ENCODE results near the gene DPAGT1.
"Not testable (repeated sequence)": the region's sequence is repeated elsewhere in the genome, so short reads cannot be mapped to it uniquely, and the experiment has no call there.

The DPAGT1 gene

DNA sequence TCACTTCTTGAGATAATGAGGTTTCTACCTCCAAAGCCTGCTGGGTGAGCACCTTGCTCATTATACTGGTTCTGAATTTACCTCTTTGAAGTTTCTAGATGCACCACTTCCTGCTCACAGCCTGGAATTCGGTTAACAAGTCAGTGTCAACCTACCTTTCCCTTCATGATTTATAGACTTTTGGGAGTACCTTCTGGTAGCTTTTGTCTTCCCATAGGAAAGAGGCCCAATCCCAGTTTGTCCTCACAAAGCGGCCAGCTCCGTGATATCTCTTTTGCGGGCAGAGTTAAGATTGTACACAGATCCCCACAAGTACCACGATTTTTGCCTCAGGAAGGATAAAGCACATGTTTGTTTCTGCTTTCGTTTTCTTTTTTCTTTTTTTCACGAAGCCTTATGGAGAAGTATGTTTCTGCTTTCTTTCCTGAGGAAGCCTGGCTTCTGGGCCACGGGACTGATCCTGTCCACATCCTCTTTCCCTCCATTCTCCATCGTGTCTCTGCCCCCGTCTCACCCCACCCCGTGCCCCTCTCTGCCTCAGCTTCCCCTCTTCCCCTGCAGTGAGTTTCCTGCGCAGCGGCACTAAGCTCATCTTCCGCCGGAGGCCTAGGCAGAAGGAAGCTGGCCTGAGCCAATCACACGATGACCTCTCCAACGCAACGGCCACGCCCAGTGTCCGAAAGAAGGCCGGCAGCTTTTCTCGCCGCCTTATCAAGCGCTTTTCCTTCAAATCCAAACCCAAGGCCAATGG is 14.0 kb upstream of the DPAGT1 start:
- no peak for DNase-seq

- no peak for DNase-seq
Measured at GRCh38 chr11:119114351-119114750, 12.7 kb upstream of the DPAGT1 start.

- no peak for DNase-seq
Measured at GRCh38 chr11:119113716-119114115, 12.1 kb upstream of the DPAGT1 start.

DNA sequence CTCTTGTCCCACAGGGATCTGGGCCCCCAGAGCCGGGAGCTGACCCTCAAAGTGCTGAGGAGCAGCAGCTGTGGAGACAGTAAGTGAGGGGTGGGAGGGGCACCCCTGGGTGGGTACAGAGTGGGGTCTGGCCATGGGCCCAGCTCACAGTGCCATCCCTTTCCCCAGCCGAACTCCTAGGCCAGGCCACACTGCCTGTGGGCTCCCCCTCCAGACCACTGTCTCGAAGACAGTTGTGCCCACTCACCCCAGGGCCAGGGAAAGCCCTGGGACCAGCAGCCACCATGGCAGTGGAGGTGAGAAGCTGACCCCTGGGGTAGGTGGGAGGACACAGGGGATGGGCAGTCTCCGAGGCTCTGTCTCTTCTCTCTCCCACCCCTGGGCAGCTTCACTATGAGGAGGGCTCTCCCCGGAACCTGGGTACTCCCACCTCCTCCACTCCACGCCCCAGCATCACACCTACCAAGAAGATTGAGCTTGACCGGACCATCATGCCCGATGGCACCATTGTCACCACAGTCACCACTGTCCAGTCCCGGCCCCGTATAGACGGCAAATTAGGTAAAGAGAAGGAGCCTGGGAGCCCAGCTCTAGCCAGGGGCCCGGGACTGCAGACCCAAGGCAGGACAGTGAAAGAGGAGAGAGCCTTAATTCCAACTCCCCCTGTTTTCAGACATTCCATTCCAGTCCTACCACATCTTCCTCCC is 10.8 kb upstream of the DPAGT1 start:
- no peak for DNase-seq

DNA sequence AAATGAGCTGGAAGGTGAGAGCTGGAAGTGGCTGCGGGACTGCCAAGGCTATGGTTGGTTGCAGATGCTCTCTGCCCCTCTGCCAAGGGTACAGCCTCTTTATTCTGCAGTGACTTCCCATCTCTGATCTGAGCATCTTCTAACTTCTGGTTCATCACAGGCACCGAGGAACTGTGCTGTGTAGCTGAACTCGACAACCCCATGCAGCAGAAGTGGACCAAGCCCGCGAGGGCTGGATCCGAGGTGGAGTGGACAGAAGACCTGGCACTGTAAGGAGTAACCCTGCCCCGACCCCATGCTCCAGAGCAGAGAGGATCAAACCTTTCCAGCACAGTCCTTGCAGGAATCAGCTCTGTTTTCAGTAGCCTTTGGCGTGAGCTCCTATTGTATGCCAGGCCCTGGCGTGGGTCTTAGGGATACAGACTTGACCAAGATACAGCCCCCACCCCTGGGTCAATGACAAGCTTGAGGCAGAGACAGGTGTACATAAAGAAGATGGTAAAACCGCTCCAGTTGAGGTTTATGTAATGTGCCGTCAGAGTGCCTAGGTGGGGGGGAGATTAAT is 9.8 kb upstream of the DPAGT1 start:
- no peak for DNase-seq

DNA sequence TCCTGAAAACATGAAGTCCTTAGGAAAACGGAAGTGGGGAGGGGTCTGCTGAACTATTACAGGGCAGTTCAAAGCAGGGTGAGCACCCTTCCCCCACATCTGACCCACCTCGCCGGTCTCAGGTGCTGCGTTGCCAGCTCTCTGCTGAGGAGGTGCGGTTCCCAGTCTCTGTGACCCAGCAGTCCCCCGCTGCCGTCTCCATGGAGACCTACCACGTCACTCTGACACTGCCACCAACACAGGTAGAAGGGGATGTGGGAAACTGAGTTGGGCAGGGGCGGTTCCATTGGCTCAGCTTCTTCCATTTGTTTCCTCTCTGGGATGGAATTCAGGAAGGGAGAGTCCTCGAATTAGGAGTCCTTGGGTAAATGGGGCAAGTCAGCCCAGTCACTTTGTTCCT is 8.8 kb upstream of the DPAGT1 start:
- DNase-seq = no peak

DNA sequence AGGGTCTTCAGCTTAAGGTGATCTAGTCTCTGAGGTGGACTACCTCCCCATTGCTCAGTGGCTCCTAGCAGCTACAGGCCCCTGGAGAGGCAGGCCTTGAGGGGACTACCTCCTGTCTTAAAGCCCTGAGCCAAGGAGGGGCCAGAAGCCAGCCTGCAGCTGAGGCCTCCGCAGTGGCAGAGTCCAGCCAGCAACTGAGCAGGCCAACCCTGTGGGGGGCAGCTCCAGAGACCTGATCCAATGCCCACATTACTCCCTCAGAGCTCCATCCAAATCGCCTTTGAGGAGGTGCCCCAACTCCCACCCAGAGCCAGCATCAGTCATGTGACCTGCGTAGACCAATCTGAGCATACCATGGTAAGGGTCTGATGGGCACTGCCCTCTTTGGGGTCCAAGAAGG is 8.2 kb upstream of the DPAGT1 start:
- no peak for DNase-seq

- no peak for DNase-seq
Measured at GRCh38 chr11:119108857-119109221, 7.2 kb upstream of the DPAGT1 start.

GRCh38 chr11:119108146-119108856 is 6.6 kb upstream of the DPAGT1 start:
- DNase-seq = peak; percentile 65

DNA sequence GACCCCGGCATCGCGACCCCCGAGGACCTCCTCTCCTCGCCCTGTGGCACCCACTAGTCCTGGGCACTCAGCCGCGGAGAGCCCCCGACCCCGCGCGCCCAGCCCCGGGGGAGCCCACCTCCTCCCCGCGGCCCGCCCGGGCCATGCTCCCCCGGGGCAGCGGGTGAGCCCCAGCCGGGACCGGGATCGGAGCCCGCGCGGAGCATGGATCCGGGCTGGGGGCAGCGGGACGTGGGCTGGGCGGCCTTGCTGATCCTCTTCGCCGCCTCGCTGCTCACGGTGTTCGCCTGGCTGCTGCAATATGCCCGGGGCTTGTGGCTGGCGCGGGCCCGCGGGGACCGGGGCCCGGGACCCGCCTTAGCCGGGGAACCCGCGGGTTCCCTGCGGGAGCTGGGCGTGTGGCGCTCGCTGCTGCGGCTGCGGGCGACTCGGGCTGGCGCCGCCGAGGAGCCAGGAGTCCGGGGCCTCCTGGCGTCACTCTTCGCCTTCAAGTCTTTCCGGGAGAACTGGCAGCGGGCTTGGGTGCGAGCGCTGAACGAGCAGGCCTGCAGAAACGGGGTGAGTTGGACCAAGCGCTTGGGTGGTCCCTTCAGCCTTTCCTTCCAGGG is 6.0 kb upstream of the DPAGT1 start:
- DNase-seq = peak; percentile 28

DNA sequence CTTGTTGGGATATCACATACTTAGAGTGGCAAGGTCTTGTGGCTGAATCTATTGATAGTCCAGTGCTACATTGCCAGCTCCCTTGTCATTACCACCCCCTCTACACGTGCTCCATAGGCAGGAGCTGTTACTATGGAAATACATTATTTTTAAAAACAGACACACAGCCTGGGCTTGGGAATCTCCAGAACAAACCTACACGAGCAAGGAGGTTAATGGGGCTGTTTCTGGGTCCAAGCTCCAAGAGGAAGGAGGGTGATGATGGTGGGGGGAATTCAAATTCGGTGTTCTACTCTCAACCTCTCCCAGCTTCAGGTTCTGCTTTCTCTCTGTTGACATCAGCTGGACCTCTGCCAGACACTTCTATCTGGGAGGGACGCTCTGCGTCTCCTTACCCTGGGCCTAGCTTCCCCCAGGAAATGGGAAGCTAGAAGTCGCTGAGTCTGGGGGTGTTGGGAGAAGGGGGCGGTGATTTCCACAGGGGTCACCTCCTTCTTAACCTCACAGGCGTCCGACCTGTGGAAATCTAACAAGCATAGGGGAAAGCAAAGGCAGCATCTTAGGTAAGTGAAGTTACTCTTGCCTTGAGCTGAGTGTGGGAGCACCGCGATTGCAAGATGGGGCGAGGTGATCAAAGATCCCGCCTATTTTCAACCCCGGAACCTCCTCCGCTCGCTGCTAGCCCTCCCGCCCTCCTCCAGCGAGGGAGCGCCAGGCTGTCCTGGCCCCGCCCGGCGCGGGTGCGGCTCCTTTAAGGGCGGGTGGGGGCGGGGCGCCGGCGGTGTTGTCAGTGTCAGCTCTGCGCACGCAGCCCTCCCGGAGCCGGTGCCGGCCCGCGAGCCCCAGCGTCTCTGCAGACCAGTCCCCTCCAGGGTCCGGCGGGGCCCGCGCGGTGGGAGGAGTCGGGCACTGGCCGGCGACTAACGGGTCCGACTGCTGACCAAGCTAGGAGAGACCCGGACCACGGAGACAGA is 5.2 kb upstream of the DPAGT1 start, which contains the start of gene C2CD2L:
C2CD2L (plus strand) TSS at position 781 of the 974 bp plus-strand sequence. CDS start 398 bp downstream, outside the sequence.
- DNase-seq = peak; percentile 98

- peak; percentile 54 for DNase-seq
Measured at GRCh38 chr11:119103793-119104192, 2.1 kb upstream of the DPAGT1 start.

- DNase-seq = not testable (repeated sequence)
Measured at GRCh38 chr11:119103161-119103664, 1.6 kb upstream of the DPAGT1 start.

DNA sequence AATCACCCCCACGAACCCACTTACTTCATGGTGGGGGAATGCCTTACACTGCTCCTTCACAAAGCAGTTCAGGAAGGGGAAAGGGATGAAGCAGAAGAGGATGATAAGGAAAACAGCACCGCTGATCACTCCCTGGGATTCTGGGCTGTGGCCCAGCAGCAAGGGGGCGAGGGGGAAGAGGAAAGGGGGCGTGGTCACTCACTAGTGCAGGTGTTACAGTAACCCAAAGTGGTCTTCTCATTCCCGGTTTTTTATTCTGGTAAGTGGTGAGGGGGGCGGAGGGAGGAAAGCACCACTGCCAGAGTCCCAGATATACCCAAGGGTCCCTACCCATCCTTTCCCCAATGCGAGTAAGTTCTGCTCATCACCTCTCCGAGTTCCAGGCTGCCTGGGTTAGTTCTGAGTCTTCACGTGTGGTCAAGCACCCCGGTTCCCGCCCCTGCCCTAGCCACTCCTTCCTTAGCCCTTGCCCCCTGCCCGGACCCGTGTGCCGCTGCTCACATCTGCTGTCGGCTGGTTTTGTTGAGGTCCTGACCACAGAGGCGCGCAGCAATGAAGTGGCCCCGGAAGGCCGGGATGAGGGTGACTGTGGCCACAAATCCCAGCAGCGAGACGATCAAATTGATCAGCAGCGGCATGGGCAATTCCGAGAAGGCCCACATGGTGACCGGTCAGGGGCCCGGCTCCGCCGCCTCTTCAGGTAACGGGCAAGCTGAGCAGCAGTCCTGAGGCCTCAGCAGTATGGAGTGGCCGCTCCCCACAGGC is 477 bp downstream of the DPAGT1 start:
- peak; percentile 46 for DNase-seq

DNA sequence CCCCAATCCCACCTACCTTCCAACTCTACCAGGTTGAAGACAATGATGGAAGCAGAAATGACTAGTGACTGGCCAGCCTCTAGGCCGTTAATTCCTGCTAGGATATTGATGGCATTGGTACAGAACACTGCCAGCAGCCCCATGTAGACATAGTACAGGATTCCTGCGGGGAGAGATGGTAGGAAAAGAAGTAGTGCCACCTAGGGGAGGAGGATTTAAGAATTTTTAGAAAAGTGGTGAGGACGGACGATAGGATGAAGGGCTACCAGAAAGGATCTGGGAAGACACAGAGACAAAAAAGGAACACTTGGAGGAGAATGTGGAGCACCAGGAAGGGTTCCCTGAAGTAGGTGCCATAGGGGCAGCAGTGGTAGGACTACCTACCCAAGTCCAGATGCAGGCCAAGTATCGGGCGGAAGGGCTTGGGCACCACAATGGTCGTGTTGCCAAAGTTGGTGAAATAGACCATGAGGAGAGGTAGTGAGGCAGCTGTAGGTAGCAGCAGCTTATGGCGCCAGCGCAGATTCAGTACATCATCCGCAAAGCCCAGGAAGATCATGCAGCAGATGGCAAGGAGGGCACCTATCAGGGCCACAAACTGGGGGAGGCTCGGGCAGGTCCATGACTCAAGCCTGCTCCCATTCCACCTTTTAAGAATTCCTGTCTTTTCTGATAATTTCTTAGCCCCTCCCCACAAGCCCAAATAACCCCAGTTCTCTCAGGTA is 1.2 kb downstream of the DPAGT1 start:
- peak; percentile 76 for DNase-seq

GRCh38 chr11:119099711-119100110 is 1.9 kb downstream of the DPAGT1 start:
- peak; percentile 87 for DNase-seq

DNA sequence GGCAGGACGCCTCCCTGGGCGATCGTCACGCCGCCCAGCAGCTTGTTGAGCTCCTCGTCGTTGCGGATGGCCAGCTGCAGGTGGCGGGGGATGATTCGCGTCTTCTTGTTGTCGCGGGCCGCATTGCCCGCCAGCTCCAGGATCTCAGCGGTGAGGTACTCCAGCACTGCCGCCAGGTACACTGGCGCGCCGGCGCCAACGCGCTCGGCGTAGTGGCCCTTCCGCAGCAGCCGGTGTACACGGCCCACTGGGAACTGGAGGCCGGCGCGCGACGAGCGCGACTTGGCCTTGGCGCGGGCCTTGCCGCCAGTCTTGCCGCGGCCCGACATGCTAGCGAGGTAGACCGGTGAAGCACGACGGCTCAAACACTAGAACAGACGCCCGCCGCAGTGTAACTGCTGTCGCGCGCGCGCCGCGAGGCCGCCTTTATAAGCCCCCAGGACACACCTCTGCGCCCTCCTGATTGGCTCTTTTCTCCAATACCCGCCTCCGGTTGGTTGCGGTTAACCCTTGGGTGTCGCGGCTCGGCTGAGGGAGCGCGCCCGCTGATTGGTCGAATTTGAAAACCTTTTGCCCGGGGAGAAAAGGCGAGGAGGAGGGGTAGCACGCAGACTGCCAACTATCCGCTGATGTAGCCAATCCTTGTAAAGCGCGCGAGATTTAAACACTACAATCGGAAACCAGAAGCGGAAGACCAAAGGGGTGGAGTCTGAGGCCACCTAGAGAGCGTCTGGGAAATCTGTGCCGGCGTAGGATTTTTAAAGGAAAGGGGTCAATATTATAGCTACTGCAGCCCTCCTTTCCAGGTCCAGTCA is 6.4 kb downstream of the DPAGT1 start:
- DNase-seq = peak; percentile 100

DNA sequence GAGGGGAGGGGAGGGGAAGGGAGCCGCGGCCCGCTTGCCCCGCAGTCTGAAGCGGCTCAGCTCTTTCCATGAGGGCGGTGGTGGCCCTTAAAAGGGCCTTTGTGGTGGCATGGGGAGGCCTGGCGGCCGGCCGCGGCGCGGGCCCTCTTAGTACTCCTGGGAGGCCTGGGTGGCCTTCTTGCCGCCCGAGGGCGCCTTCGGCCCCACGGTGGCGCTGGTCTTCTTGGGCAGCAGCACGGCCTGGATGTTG is 6.9 kb downstream of the DPAGT1 start:
- DNase-seq = peak; percentile 79

Measured in hematopoietic multipotent progenitor cell treated with erythropoietin and hydrocortisone succinate and interleukin-3 and kit ligand, for 6 days (in vitro differentiated cells).